ENCODE results near the gene RNF103. TPM values are rescaled to one million over a fixed set of nuclear protein-coding genes. Genes with fewer than 3 reads are reported as not detected.
A peak's percentile ranks its signal among the peaks of the same experiment; 100 is the strongest.

The RNF103 gene
- total and polyA plus RNA-seq, 2 of the 13 experiments (the other 11 are each of a cell fraction or from before 2014, with no cell fraction given), result 19.8 to 21.1 TPM

DNA sequence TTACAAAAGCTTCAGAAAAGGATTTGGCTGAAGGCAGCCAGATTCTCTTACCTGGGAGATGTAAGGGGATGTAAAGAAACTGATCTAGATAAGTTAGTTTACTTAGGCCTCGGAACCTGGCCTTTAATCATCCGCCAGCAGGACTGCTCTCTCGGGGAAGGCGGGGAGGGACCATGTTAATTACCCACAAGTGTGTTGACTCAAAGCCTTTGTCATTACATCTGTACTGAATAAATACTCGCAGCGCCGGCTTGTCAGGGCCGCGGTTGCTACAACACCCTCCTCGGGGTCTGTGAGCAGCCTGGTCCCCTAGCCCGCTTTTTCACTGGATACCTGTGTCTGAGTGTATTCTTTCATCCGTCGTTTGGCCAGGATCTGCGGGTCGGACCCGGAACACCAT, 67.2 kb downstream of the RNF103 start (continued):
- TF ChIP-seq, protein P1, sequence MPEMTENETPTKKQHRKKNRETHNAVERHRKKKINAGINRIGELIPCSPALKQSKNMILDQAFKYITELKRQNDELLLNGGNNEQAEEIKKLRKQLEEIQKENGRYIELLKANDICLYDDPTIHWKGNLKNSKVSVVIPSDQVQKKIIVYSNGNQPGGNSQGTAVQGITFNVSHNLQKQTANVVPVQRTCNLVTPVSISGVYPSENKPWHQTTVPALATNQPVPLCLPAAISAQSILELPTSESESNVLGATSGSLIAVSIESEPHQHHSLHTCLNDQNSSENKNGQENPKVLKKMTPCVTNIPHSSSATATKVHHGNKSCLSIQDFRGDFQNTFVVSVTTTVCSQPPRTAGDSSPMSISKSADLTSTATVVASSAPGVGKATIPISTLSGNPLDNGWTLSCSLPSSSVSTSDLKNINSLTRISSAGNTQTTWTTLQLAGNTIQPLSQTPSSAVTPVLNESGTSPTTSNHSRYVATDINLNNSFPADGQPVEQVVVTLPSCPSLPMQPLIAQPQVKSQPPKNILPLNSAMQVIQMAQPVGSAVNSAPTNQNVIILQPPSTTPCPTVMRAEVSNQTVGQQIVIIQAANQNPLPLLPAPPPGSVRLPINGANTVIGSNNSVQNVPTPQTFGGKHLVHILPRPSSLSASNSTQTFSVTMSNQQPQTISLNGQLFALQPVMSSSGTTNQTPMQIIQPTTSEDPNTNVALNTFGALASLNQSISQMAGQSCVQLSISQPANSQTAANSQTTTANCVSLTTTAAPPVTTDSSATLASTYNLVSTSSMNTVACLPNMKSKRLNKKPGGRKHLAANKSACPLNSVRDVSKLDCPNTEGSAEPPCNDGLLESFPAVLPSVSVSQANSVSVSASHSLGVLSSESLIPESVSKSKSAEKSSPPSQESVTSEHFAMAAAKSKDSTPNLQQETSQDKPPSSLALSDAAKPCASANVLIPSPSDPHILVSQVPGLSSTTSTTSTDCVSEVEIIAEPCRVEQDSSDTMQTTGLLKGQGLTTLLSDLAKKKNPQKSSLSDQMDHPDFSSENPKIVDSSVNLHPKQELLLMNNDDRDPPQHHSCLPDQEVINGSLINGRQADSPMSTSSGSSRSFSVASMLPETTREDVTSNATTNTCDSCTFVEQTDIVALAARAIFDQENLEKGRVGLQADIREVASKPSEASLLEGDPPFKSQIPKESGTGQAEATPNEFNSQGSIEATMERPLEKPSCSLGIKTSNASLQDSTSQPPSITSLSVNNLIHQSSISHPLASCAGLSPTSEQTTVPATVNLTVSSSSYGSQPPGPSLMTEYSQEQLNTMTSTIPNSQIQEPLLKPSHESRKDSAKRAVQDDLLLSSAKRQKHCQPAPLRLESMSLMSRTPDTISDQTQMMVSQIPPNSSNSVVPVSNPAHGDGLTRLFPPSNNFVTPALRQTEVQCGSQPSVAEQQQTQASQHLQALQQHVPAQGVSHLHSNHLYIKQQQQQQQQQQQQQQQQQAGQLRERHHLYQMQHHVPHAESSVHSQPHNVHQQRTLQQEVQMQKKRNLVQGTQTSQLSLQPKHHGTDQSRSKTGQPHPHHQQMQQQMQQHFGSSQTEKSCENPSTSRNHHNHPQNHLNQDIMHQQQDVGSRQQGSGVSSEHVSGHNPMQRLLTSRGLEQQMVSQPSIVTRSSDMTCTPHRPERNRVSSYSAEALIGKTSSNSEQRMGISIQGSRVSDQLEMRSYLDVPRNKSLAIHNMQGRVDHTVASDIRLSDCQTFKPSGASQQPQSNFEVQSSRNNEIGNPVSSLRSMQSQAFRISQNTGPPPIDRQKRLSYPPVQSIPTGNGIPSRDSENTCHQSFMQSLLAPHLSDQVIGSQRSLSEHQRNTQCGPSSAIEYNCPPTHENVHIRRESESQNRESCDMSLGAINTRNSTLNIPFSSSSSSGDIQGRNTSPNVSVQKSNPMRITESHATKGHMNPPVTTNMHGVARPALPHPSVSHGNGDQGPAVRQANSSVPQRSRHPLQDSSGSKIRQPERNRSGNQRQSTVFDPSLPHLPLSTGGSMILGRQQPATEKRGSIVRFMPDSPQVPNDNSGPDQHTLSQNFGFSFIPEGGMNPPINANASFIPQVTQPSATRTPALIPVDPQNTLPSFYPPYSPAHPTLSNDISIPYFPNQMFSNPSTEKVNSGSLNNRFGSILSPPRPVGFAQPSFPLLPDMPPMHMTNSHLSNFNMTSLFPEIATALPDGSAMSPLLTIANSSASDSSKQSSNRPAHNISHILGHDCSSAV (CRISPR knock-in tag; IDR thresholded peaks at IDR 0.05; ENCODE audit: borderline replicate concordance), result no peak
- 0 out of 2 replicates have a peak, but pooled peaks have one; percentile 19 for TF ChIP-seq NFIC (IDR thresholded peaks at IDR 0.05; ENCODE audit: low read length)
- TF ChIP-seq PHF21A (CRISPR knock-in tag; IDR thresholded peaks at IDR 0.05), result 0 out of 2 replicates have a peak, but pooled peaks have one; percentile 44
- TF ChIP-seq SP1 (IDR thresholded peaks at IDR 0.05), result no peak
- TF ChIP-seq SP1 (CRISPR knock-in tag; IDR thresholded peaks at IDR 0.05), result peak; percentile 42; the same call in 1 of the 2 replicates
- no peak for TF ChIP-seq GZF1 (CRISPR knock-in tag; IDR thresholded peaks at IDR 0.05)
- TF ChIP-seq, protein P2, sequence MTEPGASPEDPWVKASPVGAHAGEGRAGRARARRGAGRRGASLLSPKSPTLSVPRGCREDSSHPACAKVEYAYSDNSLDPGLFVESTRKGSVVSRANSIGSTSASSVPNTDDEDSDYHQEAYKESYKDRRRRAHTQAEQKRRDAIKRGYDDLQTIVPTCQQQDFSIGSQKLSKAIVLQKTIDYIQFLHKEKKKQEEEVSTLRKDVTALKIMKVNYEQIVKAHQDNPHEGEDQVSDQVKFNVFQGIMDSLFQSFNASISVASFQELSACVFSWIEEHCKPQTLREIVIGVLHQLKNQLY (CRISPR knock-in tag; IDR thresholded peaks at IDR 0.05), result no peak
- TF ChIP-seq XRCC5 (optimal IDR thresholded peaks at IDR 0.05; ENCODE audit: low read length), result no peak
- TF ChIP-seq ZNF329 (CRISPR knock-in tag; IDR thresholded peaks at IDR 0.05; ENCODE audit: low read depth), result no peak
- peak; percentile 67 for TF ChIP-seq CREM (IDR thresholded peaks at IDR 0.05)
- no peak for TF ChIP-seq CREM (CRISPR knock-in tag; IDR thresholded peaks at IDR 0.05)
- no peak for TF ChIP-seq ZNF432 (CRISPR knock-in tag; IDR thresholded peaks at IDR 0.05; ENCODE audit: borderline replicate concordance)
- TF ChIP-seq BHLHE40 (IDR thresholded peaks at IDR 0.05; ENCODE audit: low read length), result no peak
- no peak for TF ChIP-seq HOXA5 (CRISPR knock-in tag; IDR thresholded peaks at IDR 0.05)
- TF ChIP-seq FOSL1 (CRISPR knock-in tag; IDR thresholded peaks at IDR 0.05; ENCODE audit: borderline replicate concordance), result no peak; the same call in 1 of the 2 replicates
- TF ChIP-seq KLF9 (CRISPR knock-in tag; IDR thresholded peaks at IDR 0.05; ENCODE audit: low read depth), result no peak
- peak; percentile 61; the same call in 1 of the 2 replicates for TF ChIP-seq FOXK1 (CRISPR knock-in tag; IDR thresholded peaks at IDR 0.05; ENCODE audit: borderline replicate concordance, low read depth)
- no peak for TF ChIP-seq ZNF230 (CRISPR knock-in tag; IDR thresholded peaks at IDR 0.05)
- TF ChIP-seq SNAPC2 (CRISPR knock-in tag; IDR thresholded peaks at IDR 0.05), result 0 out of 2 replicates have a peak, but pooled peaks have one; percentile 3
- TF ChIP-seq SMAD3 (CRISPR knock-in tag; IDR thresholded peaks at IDR 0.05), result 0 out of 2 replicates have a peak, but pooled peaks have one; percentile 16
- no peak for TF ChIP-seq REL (CRISPR knock-in tag; conservative IDR thresholded peaks at IDR 0.05)
- no peak for TF ChIP-seq NCOR1 (IDR thresholded peaks at IDR 0.05; ENCODE audit: borderline replicate concordance, low read length)
- no peak for TF ChIP-seq HNRNPH1 (optimal IDR thresholded peaks at IDR 0.05; ENCODE audit: low read depth, low read length)
- TF ChIP-seq MED1 (CRISPR knock-in tag; IDR thresholded peaks at IDR 0.05), result peak; percentile 67
- no peak for TF ChIP-seq PRPF4 (IDR thresholded peaks at IDR 0.05; ENCODE audit: low read depth, low read length, poor library complexity, severe bottlenecking)
- no peak; the same call in 1 of the 2 replicates for TF ChIP-seq DMAP1 (CRISPR knock-in tag; IDR thresholded peaks at IDR 0.05)
- no peak for TF ChIP-seq ZMYM3 (CRISPR knock-in tag; IDR thresholded peaks at IDR 0.05)

All from HepG2 (cell line).